WTC11 (cell line): Measurements from ENCODE around the gene MBTPS2. TPM values are rescaled to one million over a fixed set of nuclear protein-coding genes. Genes with fewer than 3 reads are reported as not detected.

ENCODE experiments used
- ATAC-seq: fragments of 200-7000 bp; cut with Tn5 transposase; 2 replicates; pipeline ENCODE4 v1.10.0; 2021; ENCODE audit warnings: mild to moderate bottlenecking, moderate library complexity
- CTCF ChIA-PET: fragments of 300-600 bp; sonication (Branson Sonifier 250); formaldehyde crosslinking; loops from one replicate; lab custom pipeline; 2021; ENCODE audit warnings: antibody characterized with exemption; lab: Charles Lee
- POLR2A ChIA-PET: fragments of 350-600 bp; sonication (Branson Sonifier 250); formaldehyde crosslinking; loops from one replicate; lab custom pipeline; 2021; ENCODE audit warnings: antibody characterized with exemption; lab: Charles Lee
- DNase-seq: peaks from one replicate; pipeline ENCODE4 v3.0.0; 2021; ENCODE audit warnings: low spot score
- H3K27ac Mint-ChIP-seq: 2 replicates; pipeline ENCODE4 v1.8.0; 2021; ENCODE audit warnings: mixed read lengths
- H3K27me3 Mint-ChIP-seq: 2 replicates; pipeline ENCODE4 v1.8.0; 2021; ENCODE audit warnings: low read depth, mild to moderate bottlenecking, moderate library complexity, mixed read lengths
- H3K36me3 Mint-ChIP-seq: 2 replicates; pipeline ENCODE4 v1.8.0; 2021; ENCODE audit warnings: mixed read lengths
- H3K4me1 Mint-ChIP-seq: 2 replicates; pipeline ENCODE4 v1.8.0; 2022; ENCODE audit warnings: mixed read lengths
- H3K4me3 Mint-ChIP-seq: 2 replicates; pipeline ENCODE4 v1.8.0; 2021; ENCODE audit warnings: mild to moderate bottlenecking, moderate library complexity, mixed read lengths
- H3K9me3 Mint-ChIP-seq: 2 replicates; pipeline ENCODE4 v1.8.0; 2021; ENCODE audit warnings: mixed read lengths
- AR ChIP-seq: fragments of 250-450 bp; sonication (Bioruptor Pico); IDR thresholded peaks from 2 replicates; pipeline ENCODE4 v1.9.0; 2021; ENCODE audit warnings: mild to moderate bottlenecking
- CREM ChIP-seq: sonication (generic); formaldehyde crosslinking; IDR thresholded peaks from 2 replicates; pipeline ENCODE4 v1.8.1; 2022; ENCODE audit warnings: mild to moderate bottlenecking, missing genetic modification reagents, moderate library complexity
- E2F1 ChIP-seq: sonication (generic); formaldehyde crosslinking; IDR thresholded peaks from 2 replicates; pipeline ENCODE4 v1.8.0; 2022; ENCODE audit warnings: mild to moderate bottlenecking, missing genetic modification reagents
- ELF4 ChIP-seq: sonication (generic); formaldehyde crosslinking; IDR thresholded peaks from 2 replicates; pipeline ENCODE4 v1.8.1; 2022; ENCODE audit warnings: low read depth, mild to moderate bottlenecking, moderate library complexity, missing genetic modification reagents
- FOXJ3 ChIP-seq: sonication (generic); formaldehyde crosslinking; IDR thresholded peaks from 2 replicates; pipeline ENCODE4 v1.9.0; 2021; ENCODE audit warnings: missing genetic modification reagents, mild to moderate bottlenecking, borderline replicate concordance
- FOXP4 ChIP-seq: sonication (generic); formaldehyde crosslinking; IDR thresholded peaks from 2 replicates; pipeline ENCODE4 v1.8.0; 2022; ENCODE audit warnings: mild to moderate bottlenecking, missing genetic modification reagents
- JAZF1 ChIP-seq: fragments of 250-450 bp; sonication (Bioruptor Pico); IDR thresholded peaks from 2 replicates; pipeline ENCODE4 v1.9.0; 2021; ENCODE audit warnings: moderate library complexity, mild to moderate bottlenecking, inconsistent platforms
- NFE2L1 ChIP-seq: sonication (generic); formaldehyde crosslinking; IDR thresholded peaks from 2 replicates; pipeline ENCODE4 v1.8.1; 2023; ENCODE audit warnings: missing genetic modification reagents
- OVOL2 ChIP-seq: fragments of 250-450 bp; sonication (Bioruptor Pico); IDR thresholded peaks from 2 replicates; pipeline ENCODE4 v1.9.0; 2021; ENCODE audit warnings: mild to moderate bottlenecking, borderline replicate concordance
- SP1 ChIP-seq: sonication (generic); formaldehyde crosslinking; conservative IDR thresholded peaks from 2 replicates; pipeline ENCODE4 v1.8.1; 2022; ENCODE audit warnings: missing genetic modification reagents
- TCF7 ChIP-seq: sonication (generic); formaldehyde crosslinking; IDR thresholded peaks from 2 replicates; pipeline ENCODE4 v1.8.0; 2022; ENCODE audit warnings: mild to moderate bottlenecking, low read depth, missing genetic modification reagents, moderate library complexity
- TEAD4 ChIP-seq: sonication (generic); formaldehyde crosslinking; IDR thresholded peaks from 2 replicates; pipeline ENCODE4 v1.8.0; 2022; ENCODE audit warnings: mild to moderate bottlenecking, missing genetic modification reagents
- TP53 ChIP-seq: sonication (generic); formaldehyde crosslinking; IDR thresholded peaks from 2 replicates; pipeline ENCODE4 v1.8.1; 2023; ENCODE audit warnings: mild to moderate bottlenecking, missing genetic modification reagents
- ZNF232 ChIP-seq: sonication (generic); formaldehyde crosslinking; IDR thresholded peaks from 2 replicates; pipeline ENCODE4 v1.8.0; 2022; ENCODE audit warnings: mild to moderate bottlenecking, missing genetic modification reagents
- ZNF263 ChIP-seq: sonication (generic); formaldehyde crosslinking; IDR thresholded peaks from 2 replicates; pipeline ENCODE4 v1.8.1; 2022; ENCODE audit warnings: low read depth, mild to moderate bottlenecking, moderate library complexity, missing genetic modification reagents
- total RNA-seq: library from RNA; stranded (reverse); gene quantifications from 3 replicates; pipeline ENCODE4 v1.2.3, GENCODE V29; 2021
- TF ChIP-seq, protein P1 (sequence below): sonication (generic); formaldehyde crosslinking; IDR thresholded peaks from 2 replicates; pipeline ENCODE4 v1.8.1; 2023; ENCODE audit warnings: mild to moderate bottlenecking, missing genetic modification reagents

MBTPS2 gene
- total RNA-seq, 1 experiment from 2014 or later: 9.1 TPM

GRCh38 chrX:21839334-21840192 is at the start of gene MBTPS2 (continued):
- peak; percentile 74; the same call in 1 of the 2 replicates for TF ChIP-seq SP1
- 0 out of 2 replicates have a peak, but pooled peaks have one; percentile 26 for TF ChIP-seq ZNF232 (CRISPR knock-in tag)
- no peak for TF ChIP-seq ELF4 (CRISPR knock-in tag)
- TF ChIP-seq, protein P1, sequence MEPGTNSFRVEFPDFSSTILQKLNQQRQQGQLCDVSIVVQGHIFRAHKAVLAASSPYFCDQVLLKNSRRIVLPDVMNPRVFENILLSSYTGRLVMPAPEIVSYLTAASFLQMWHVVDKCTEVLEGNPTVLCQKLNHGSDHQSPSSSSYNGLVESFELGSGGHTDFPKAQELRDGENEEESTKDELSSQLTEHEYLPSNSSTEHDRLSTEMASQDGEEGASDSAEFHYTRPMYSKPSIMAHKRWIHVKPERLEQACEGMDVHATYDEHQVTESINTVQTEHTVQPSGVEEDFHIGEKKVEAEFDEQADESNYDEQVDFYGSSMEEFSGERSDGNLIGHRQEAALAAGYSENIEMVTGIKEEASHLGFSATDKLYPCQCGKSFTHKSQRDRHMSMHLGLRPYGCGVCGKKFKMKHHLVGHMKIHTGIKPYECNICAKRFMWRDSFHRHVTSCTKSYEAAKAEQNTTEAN (CRISPR knock-in tag): 0 out of 2 replicates have a peak, but pooled peaks have one; percentile 30
- no peak for TF ChIP-seq AR (CRISPR knock-in tag)
- TF ChIP-seq, all 79 proteins: peak for 19

DNA sequence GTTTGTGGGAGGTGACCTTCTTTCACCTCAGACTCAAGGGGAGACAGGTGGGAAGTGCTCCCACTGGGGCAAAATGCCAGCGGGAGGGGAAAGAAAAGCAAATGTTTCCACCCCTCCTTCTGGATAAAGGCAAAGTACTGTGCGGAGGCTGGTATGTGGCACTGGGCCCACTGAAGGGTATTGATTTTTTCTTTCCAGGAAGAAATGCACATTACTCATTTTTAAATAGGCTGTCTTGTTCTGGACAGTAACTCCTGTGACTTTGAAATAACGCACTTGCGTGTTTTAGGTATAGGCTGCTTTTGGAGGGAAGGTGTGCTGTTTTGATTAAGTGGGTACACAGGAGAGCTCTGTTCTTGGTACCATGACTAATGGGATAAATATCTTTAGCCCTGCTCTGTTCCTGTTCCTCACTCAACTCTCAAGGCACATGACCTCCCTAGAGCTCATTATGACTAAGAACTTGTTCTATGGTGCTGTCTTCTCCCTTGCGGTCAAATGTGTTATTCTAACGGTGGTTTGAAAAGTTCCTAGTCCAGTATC is 40.7 kb upstream of the MBTPS2 start:
- H3K36me3 Mint-ChIP-seq: no peaks in the 10 kb centered on the region
- TF ChIP-seq TEAD4 (CRISPR knock-in tag) (no peak), JAZF1 (CRISPR knock-in tag) (no peak), TCF7 (CRISPR knock-in tag) (no peak), FOXP4 (CRISPR knock-in tag) (no peak), NFE2L1 (CRISPR knock-in tag) (no peak), TP53 (no peak), ZNF263 (CRISPR knock-in tag) (no peak), FOXJ3 (CRISPR knock-in tag) (no peak), OVOL2 (CRISPR knock-in tag) (no peak), CREM (CRISPR knock-in tag) (no peak), E2F1 (CRISPR knock-in tag) (no peak)
- POLR2A ChIA-PET: no interaction called here
- no peaks in the 10 kb centered on the region for H3K4me1 Mint-ChIP-seq
- H3K27me3 Mint-ChIP-seq: no peaks in the 10 kb centered on the region
- ATAC-seq: no peak
- H3K27ac Mint-ChIP-seq: no peak overlapping the region
- no peak overlapping the region for H3K4me3 Mint-ChIP-seq
- no peaks in the 10 kb centered on the region for H3K9me3 Mint-ChIP-seq
- CTCF ChIA-PET: no interaction called here
- no peak for DNase-seq
